ENCODE measurements around the gene CA10. TPM values are rescaled to one million over a fixed set of nuclear protein-coding genes. Genes with fewer than 3 reads are reported as not detected.

The CA10 gene
- total RNA-seq, 4 donors from 2014 or later, result not detected

GRCh38 chr17:51813784-51814174, 344.7 kb downstream of the CA10 start:
- DNase-seq (ENCODE audit: low spot score), result no peak
- TF ChIP-seq, protein P1, sequence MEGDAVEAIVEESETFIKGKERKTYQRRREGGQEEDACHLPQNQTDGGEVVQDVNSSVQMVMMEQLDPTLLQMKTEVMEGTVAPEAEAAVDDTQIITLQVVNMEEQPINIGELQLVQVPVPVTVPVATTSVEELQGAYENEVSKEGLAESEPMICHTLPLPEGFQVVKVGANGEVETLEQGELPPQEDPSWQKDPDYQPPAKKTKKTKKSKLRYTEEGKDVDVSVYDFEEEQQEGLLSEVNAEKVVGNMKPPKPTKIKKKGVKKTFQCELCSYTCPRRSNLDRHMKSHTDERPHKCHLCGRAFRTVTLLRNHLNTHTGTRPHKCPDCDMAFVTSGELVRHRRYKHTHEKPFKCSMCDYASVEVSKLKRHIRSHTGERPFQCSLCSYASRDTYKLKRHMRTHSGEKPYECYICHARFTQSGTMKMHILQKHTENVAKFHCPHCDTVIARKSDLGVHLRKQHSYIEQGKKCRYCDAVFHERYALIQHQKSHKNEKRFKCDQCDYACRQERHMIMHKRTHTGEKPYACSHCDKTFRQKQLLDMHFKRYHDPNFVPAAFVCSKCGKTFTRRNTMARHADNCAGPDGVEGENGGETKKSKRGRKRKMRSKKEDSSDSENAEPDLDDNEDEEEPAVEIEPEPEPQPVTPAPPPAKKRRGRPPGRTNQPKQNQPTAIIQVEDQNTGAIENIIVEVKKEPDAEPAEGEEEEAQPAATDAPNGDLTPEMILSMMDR (IDR thresholded peaks at IDR 0.05), result no peak
- no peak for ATAC-seq (ENCODE audit: low FRiP score)

- DNase-seq (ENCODE audit: low spot score) (no peak), ATAC-seq (ENCODE audit: low FRiP score) (no peak)
- TF ChIP-seq, protein P1 (IDR thresholded peaks at IDR 0.05), result no peak
Measured at GRCh38 chr17:51813140-51813783, 345.3 kb downstream of the CA10 start.

- no peak for DNase-seq (ENCODE audit: low spot score)
- TF ChIP-seq, protein P1 (IDR thresholded peaks at IDR 0.05), result no peak
- no peak for ATAC-seq (ENCODE audit: low FRiP score)
Measured at GRCh38 chr17:51807460-51807859, 351.1 kb downstream of the CA10 start.

GRCh38 chr17:51805765-51806164, 352.7 kb downstream of the CA10 start:
- no peak for DNase-seq (ENCODE audit: low spot score)
- ATAC-seq (ENCODE audit: low FRiP score), result no peak
- TF ChIP-seq, protein P1 (IDR thresholded peaks at IDR 0.05), result no peak

GRCh38 chr17:51805185-51805584, 353.3 kb downstream of the CA10 start:
- TF ChIP-seq, protein P1 (IDR thresholded peaks at IDR 0.05), result no peak
- ATAC-seq (ENCODE audit: low FRiP score) (no peak), DNase-seq (ENCODE audit: low spot score) (no peak)

- no peak for ATAC-seq (ENCODE audit: low FRiP score)
- no peak for DNase-seq (ENCODE audit: low spot score)
- TF ChIP-seq, protein P1 (IDR thresholded peaks at IDR 0.05), result no peak
Measured at GRCh38 chr17:51803161-51803560, 355.4 kb downstream of the CA10 start.

- TF ChIP-seq, protein P1 (IDR thresholded peaks at IDR 0.05), result no peak
- DNase-seq (ENCODE audit: low spot score) (no peak), ATAC-seq (ENCODE audit: low FRiP score) (no peak)
Measured at GRCh38 chr17:51802544-51802943, 356.0 kb downstream of the CA10 start.
